Thoracic aorta (tissue), 2 donors: ENCODE data around the gene OMP. TPM values are rescaled to one million over a fixed set of nuclear protein-coding genes. Genes with fewer than 3 reads are reported as not detected.
A peak's percentile ranks its signal among the peaks of the same experiment; 100 is the strongest.

Source experiments
- ATAC-seq: fragments of 150-250 bp; one replicate; pipeline ENCODE4 v1.8.0; 2017; ENCODE audit warnings: low read depth; ENCODE audit not compliant: insufficient number of reproducible peaks, low FRiP score
- DNase-seq: peaks from one replicate; pipeline ENCODE4 v3.0.0-alpha.2; 2020; ENCODE audit warnings: low spot score
- H3K27ac ChIP-seq, 2 donors: fragments of 200-600 bp; sonication (generic); 1 replicate in 1 of 2; 2 replicates in 1 of 2; pipeline ENCODE4 v1.5.1; 2016; ENCODE audit warnings: mild to moderate bottlenecking in 2 of 2, moderate library complexity in 2 of 2
- H3K27me3 ChIP-seq: fragments of 200-600 bp; sonication (generic); replicated peaks from 2 replicates; pipeline ENCODE4 v1.6.0; 2016; ENCODE audit warnings: mild to moderate bottlenecking; ENCODE audit not compliant: insufficient read depth
- H3K36me3 ChIP-seq: fragments of 200-600 bp; sonication (generic); one replicate; pipeline ENCODE4 v1.5.1; 2016
- H3K4me1 ChIP-seq, 2 donors: fragments of 200-600 bp; sonication (generic); 1 replicate in 1 of 2; 2 replicates in 1 of 2; pipeline versions ENCODE4 v1.5.1 to v1.6.0; 2016; ENCODE audit warnings: low read depth in 2 of 2, mild to moderate bottlenecking in 1 of 2; ENCODE audit not compliant: control insufficient read depth in 1 of 2
- H3K4me3 ChIP-seq: fragments of 200-600 bp; sonication (generic); 2 replicates; pipeline ENCODE4 v1.5.1; 2016; ENCODE audit warnings: mild to moderate bottlenecking
- H3K9me3 ChIP-seq: fragments of 200-600 bp; sonication (generic); 2 replicates; pipeline ENCODE4 v1.5.1; 2016
- total RNA-seq, 2 donors: library from RNA; depleted of rRNA; stranded (reverse); fragments of >200 nt; gene quantifications; one replicate each; pipeline versions ENCODE4 v1.1.0 to v1.2.3, GENCODE V29; 2016
- TF ChIP-seq, protein P1 (sequence below): fragments of 200-600 bp; sonication (generic); IDR thresholded peaks from one replicate; pipeline ENCODE4 v1.5.1; 2019; ENCODE audit warnings: antibody characterized with exemption

The OMP gene
- total RNA-seq, 2 donors from 2014 or later = not detected

DNA sequence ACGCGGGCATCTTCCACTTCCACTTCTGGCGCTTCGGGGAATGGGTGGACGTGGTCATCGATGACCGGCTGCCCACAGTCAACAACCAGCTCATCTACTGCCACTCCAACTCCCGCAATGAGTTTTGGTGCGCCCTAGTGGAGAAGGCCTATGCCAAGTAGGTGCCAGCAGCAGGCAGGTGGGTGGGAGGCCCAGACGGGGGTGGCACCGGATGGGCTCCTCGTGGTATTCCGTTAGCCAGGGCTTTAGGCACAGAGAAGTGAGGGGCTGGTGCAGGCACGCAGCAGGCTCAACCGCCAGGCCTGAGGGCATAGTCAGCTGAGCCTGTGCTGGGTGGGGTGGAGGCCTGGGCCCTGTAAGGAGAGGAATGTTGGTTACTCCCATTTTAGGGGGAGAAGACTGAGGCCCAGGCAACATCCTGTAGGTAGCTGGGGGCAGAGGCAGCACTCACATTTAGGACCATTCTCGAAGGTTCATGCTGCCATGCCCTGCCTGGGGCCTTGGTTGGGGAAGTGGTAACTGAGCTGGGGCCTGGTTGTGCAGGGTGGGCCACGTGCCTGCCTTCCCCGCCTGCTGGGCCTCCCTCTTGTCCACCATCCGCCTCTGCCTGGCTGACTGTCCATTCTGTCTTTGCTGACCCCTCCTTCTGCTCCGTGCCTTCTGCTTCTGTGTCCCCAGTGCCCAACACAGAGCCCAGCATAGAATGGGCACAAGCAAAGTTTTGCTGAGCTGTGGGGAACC lies 10.2 kb downstream of the OMP start:
- TF ChIP-seq, protein P1, sequence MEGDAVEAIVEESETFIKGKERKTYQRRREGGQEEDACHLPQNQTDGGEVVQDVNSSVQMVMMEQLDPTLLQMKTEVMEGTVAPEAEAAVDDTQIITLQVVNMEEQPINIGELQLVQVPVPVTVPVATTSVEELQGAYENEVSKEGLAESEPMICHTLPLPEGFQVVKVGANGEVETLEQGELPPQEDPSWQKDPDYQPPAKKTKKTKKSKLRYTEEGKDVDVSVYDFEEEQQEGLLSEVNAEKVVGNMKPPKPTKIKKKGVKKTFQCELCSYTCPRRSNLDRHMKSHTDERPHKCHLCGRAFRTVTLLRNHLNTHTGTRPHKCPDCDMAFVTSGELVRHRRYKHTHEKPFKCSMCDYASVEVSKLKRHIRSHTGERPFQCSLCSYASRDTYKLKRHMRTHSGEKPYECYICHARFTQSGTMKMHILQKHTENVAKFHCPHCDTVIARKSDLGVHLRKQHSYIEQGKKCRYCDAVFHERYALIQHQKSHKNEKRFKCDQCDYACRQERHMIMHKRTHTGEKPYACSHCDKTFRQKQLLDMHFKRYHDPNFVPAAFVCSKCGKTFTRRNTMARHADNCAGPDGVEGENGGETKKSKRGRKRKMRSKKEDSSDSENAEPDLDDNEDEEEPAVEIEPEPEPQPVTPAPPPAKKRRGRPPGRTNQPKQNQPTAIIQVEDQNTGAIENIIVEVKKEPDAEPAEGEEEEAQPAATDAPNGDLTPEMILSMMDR = no peak
- H3K36me3 ChIP-seq = no peaks in the 10 kb centered on the region
- H3K27ac ChIP-seq = no peak overlapping the region
- no peak overlapping the region for H3K4me3 ChIP-seq
- peaks cover 0 to 1% of the 10 kb centered on the region in 2 donors for H3K4me1 ChIP-seq
- no peaks in the 10 kb centered on the region for H3K27me3 ChIP-seq
- H3K9me3 ChIP-seq = no peaks in the 10 kb centered on the region
- ATAC-seq (no peak), DNase-seq (no peak)

DNA sequence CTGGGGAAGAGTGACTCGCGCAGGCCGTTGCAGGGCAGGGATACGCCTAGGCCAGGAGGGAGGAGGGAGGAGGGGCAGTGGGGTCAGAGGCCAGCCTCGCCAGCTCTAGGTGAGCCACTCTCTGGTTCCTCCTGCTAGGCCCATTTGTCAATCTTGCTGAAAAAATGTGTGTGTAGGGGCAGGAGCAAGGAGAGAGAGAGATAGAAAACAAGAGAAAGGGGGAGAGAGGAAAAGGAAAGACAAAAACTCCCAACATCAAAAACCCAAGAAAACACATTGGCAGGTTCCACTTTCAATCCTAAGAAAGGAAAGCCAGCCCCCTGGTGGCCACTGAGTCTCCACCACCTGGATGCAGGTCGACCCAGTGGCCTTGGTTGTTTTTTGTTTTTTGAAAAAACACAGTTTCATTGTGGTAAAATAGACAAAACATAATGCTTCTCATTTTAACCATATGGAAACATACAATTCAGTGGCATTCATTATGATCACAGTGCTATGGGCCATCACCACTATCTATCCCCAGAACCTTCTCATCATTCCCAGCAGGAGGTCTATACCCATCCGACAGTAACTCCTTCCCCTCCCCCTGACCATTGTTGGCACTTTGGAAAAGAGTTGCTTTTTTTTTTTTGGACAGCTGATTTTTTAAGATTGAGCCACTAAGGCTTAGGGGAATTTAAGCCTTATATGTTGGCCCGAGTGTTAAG lies 10.9 kb downstream of the OMP start:
- Histone ChIP-seq H3K9me3 (no peaks in the 10 kb centered on the region), H3K36me3 (no peaks in the 10 kb centered on the region), H3K27ac (no peak overlapping the region), H3K4me1 (no peaks in the 10 kb centered on the region), H3K4me3 (no peak overlapping the region), H3K27me3 (no peaks in the 10 kb centered on the region)
- no peak for ATAC-seq
- DNase-seq = no peak
- TF ChIP-seq, protein P1 = peak; percentile 52

- Histone ChIP-seq H3K27ac (no peak overlapping the region), H3K36me3 (no peaks in the 10 kb centered on the region), H3K9me3 (no peaks in the 10 kb centered on the region), H3K4me1 (no peaks in the 10 kb centered on the region), H3K27me3 (no peaks in the 10 kb centered on the region), H3K4me3 (no peak overlapping the region)
- TF ChIP-seq, protein P1 = no peak
- DNase-seq = no peak
- ATAC-seq = no peak
Measured at GRCh38 chr11:77114089-77114463, 11.4 kb downstream of the OMP start.

GRCh38 chr11:77115181-77115611 lies 12.6 kb downstream of the OMP start:
- Histone ChIP-seq H3K9me3 (no peaks in the 10 kb centered on the region), H3K36me3 (peaks cover 1% of the 10 kb centered on the region), H3K27ac (no peak overlapping the region), H3K4me3 (no peak overlapping the region), H3K27me3 (no peaks in the 10 kb centered on the region), H3K4me1 (no peaks in the 10 kb centered on the region)
- DNase-seq (no peak), ATAC-seq (no peak)
- TF ChIP-seq, protein P1 = no peak

- no peak for DNase-seq
- Histone ChIP-seq H3K27ac (no peak overlapping the region), H3K9me3 (no peaks in the 10 kb centered on the region), H3K4me1 (no peaks in the 10 kb centered on the region), H3K27me3 (no peaks in the 10 kb centered on the region), H3K4me3 (no peak overlapping the region), H3K36me3 (peaks cover 7% of the 10 kb centered on the region)
- ATAC-seq = no peak
- TF ChIP-seq, protein P1 = no peak
Measured at GRCh38 chr11:77115956-77116355, 13.3 kb downstream of the OMP start.
